Measurements from ENCODE around the gene TSPOAP1. TPM values are rescaled to one million over a fixed set of nuclear protein-coding genes. Genes with fewer than 3 reads are reported as not detected.

The TSPOAP1 gene
- total RNA-seq, 4 donors from 2014 or later: 0.59 to 43.7 (median 32.4) TPM

DNA sequence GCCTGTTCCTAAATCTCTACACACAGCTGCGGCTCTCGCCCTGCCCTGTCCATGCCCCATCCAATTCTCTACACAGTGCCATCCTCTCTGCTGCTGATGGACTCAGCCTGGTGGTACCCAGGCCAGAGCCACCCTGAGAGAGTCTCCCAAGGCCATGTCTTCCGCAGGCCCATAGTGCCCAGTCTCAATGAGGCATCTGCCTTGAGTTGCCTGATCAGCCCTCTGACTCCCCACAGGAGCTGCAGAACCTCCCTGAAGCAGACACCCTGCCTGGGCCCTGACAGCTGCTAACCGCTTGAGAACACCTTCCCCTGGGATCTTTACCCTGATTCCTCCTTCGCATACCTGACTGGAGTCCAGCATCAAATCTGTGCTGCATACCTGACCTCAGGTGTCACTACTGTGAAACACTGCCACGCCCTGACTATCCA, 13.3 kb downstream of the TSPOAP1 start:
- no peaks in the 10 kb centered on the region for H3K9me3 ChIP-seq
- no peaks in the 10 kb centered on the region for H3K36me3 ChIP-seq
- intact Hi-C loops (cut with DNase I; ENCODE audit: low total_unique reads): no loop called here
- H3K4me1 ChIP-seq: no peaks in the 10 kb centered on the region
- H3K4me3 ChIP-seq: no peak overlapping the region
- peak in 1 of 2 donors; percentile 10 for DNase-seq
- TF ChIP-seq POLR2A (IDR thresholded peaks at IDR 0.05): no peak
- no peaks in the 10 kb centered on the region for H3K27me3 ChIP-seq
- H3K27ac ChIP-seq: no peak overlapping the region

DNA sequence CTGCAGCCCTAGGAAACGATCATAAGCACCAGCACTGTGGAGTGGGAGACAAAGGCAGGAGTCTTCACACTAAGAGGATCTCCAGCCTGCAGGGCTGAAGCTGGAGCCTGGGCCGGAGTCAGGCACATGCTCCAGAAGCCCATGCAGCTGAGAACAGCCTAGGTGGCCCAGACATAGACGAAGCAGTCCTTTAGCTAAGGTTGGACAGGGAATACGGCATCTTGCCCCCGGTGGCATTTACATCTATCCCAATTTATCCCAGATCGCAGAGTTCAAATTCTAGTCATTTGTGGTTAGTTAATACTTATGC, 13.9 kb downstream of the TSPOAP1 start:
- Histone ChIP-seq H3K4me3 (no peak overlapping the region), H3K4me1 (no peaks in the 10 kb centered on the region), H3K27ac (no peak overlapping the region), H3K36me3 (no peaks in the 10 kb centered on the region), H3K9me3 (no peaks in the 10 kb centered on the region), H3K27me3 (no peaks in the 10 kb centered on the region)
- intact Hi-C loops (cut with DNase I; ENCODE audit: low total_unique reads): no loop called here
- no peak for DNase-seq
- TF ChIP-seq POLR2A (IDR thresholded peaks at IDR 0.05): no peak
- TF ChIP-seq, protein P1, sequence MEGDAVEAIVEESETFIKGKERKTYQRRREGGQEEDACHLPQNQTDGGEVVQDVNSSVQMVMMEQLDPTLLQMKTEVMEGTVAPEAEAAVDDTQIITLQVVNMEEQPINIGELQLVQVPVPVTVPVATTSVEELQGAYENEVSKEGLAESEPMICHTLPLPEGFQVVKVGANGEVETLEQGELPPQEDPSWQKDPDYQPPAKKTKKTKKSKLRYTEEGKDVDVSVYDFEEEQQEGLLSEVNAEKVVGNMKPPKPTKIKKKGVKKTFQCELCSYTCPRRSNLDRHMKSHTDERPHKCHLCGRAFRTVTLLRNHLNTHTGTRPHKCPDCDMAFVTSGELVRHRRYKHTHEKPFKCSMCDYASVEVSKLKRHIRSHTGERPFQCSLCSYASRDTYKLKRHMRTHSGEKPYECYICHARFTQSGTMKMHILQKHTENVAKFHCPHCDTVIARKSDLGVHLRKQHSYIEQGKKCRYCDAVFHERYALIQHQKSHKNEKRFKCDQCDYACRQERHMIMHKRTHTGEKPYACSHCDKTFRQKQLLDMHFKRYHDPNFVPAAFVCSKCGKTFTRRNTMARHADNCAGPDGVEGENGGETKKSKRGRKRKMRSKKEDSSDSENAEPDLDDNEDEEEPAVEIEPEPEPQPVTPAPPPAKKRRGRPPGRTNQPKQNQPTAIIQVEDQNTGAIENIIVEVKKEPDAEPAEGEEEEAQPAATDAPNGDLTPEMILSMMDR (IDR thresholded peaks at IDR 0.05): no peak

DNA sequence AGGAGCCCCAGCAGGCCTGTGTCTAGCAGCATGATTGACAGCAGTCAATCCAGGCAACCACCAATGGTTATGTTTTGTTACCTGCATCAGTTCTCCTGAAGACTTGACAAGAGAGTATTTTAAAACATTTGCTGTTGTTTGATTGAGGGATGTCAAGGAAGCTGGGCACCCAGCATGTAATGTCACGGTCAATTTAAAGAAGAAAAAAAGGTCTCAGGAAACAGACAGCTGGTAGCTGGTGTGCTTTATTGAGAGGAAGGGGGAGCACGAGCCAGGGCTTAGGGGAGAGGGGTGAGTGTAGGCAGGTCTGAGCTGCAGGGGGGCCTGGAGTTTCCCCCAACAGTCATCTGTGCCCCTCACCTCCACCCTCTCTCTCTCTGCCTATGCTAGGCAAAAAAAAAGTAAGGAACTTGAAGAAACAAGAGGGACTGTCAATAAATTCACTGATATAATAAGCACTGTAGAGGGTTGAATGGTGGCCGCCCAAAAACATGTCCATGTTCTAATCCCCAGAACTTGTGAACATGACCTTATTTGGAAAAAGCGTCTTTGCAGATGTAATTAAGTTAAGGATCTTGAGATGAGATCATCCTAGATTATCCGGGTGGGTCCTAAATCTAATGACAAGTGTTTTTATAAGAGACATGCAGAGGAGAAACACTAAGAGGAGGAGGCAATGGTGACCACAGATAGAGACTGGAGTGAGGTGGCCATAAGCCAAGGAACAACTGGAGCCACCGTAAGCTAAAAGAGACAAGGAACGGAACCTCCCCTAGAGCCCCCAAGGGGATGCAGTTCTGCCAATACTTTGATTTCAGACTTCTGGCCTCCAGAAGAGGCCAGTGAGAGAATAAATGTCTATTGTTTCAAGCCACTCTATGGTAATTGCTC, 14.5 kb downstream of the TSPOAP1 start:
- no peak for DNase-seq
- Histone ChIP-seq H3K4me1 (no peaks in the 10 kb centered on the region), H3K27me3 (no peaks in the 10 kb centered on the region), H3K27ac (no peak overlapping the region), H3K9me3 (no peaks in the 10 kb centered on the region), H3K36me3 (no peaks in the 10 kb centered on the region), H3K4me3 (no peak overlapping the region)
- intact Hi-C loops (cut with DNase I; ENCODE audit: low total_unique reads): no loop called here
- TF ChIP-seq, protein P1 (IDR thresholded peaks at IDR 0.05): no peak
- no peak for TF ChIP-seq POLR2A (IDR thresholded peaks at IDR 0.05)

DNA sequence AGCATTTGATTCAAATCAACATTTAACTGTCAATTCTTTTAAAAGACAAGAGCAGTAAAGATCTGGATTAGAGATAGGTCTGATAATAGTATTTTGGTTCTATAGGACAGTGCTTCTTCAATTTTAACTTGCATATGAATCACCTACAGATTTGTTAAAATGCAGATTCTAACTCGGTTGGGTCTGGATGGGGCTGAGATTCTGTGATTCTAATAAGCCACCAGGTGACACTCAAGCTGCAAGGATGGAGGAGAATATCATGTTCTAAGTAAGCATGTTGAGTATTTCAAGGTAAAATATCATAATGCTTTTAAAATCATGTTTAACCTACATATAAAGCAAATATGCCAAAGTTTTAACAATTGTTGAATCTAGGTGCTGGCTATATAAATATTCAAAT, 15.8 kb downstream of the TSPOAP1 start:
- Histone ChIP-seq H3K36me3 (no peaks in the 10 kb centered on the region), H3K4me1 (no peaks in the 10 kb centered on the region), H3K9me3 (no peaks in the 10 kb centered on the region), H3K27ac (no peak overlapping the region), H3K27me3 (no peaks in the 10 kb centered on the region), H3K4me3 (no peak overlapping the region)
- no peak for TF ChIP-seq POLR2A (IDR thresholded peaks at IDR 0.05)
- TF ChIP-seq, protein P1 (IDR thresholded peaks at IDR 0.05): no peak
- no peak for DNase-seq
- intact Hi-C loops (cut with DNase I; ENCODE audit: low total_unique reads): no loop called here

DNA sequence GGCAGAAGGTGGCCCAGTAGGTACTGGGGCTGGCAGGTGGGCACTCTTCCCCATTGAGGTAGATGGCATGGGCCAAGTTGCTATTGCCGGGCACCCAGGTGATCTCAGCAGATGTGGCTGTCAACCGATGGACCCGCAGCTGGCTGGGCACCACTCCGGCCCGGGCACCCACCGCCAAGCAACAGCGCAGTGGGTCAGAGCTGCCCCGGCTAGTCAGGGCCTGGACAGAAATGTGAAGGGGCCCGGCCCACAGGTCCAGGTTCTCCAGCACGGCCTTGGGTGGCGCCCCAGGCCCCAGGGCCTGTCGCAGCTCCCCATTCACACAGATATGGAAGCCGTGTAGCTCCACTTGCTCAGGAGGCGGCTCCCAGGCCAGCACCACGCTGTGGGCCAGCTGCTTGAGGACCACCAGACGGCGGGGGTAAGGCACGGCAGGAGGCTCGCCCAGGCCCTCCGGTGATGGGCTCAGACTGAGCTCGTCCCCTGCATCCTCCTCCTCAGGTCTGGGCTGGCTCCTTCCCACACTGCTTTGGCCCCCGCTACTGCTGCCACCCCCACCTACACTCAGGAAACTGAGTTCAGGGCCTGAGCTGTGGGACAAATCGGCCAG, 16.5 kb downstream of the TSPOAP1 start:
- TF ChIP-seq POLR2A (IDR thresholded peaks at IDR 0.05): no peak
- TF ChIP-seq, protein P1 (IDR thresholded peaks at IDR 0.05): no peak
- no peaks in the 10 kb centered on the region for H3K4me1 ChIP-seq
- peak in 1 of 2 donors; percentile 14 for DNase-seq
- no peaks in the 10 kb centered on the region for H3K9me3 ChIP-seq
- H3K4me3 ChIP-seq: no peak overlapping the region
- no peaks in the 10 kb centered on the region for H3K36me3 ChIP-seq
- no peak overlapping the region for H3K27ac ChIP-seq
- intact Hi-C loops (cut with DNase I; ENCODE audit: low total_unique reads): no loop called here
- H3K27me3 ChIP-seq: no peaks in the 10 kb centered on the region

All from uterus (tissue), 4 donors.